Measurements from ENCODE around the gene NEXN. TPM values are rescaled to one million over a fixed set of nuclear protein-coding genes. Genes with fewer than 3 reads are reported as not detected.

The NEXN gene
- total and polyA plus RNA-seq, 8 donors: 2.1 to 7.5 (median 3.1) TPM

DNA sequence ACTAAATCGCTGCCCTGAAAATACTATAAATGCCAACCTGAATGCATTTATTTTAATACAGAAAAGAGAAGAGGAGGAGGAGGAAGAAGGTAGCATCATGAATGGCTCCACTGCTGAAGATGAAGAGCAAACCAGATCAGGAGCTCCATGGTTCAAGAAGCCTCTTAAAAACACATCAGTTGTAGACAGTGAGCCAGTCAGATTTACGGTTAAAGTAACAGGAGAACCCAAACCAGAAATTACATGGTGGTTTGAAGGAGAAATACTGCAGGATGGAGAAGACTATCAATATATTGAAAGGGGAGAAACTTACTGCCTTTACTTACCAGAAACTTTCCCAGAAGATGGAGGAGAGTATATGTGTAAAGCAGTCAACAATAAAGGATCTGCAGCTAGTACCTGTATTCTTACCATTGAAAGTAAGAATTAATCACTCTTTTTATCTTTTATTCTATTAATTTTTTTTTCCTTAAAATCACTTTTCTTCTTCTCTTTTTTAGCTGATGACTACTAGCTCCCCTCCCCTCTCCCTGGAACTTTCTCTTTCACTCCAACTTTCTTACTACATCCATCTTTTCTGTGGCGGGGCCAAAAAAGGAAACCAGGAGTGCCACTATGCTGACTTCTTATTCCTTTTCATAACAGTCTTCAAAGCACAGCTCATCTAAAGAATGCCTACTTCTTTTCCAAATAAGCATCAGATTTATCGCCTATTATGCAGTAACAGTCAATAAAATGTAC, 54.1 kb downstream of the NEXN start:
- Histone ChIP-seq H3K36me3 (peaks cover 3 to 21% (median 4%) of the 10 kb centered on the region in 3 donors), H3K27ac (no peak overlapping the region), H3K4me3 (no peak overlapping the region), H3K9me3 (no peaks in the 10 kb centered on the region), H3K27me3 (no peaks in the 10 kb centered on the region), H3K4me1 (no peaks in the 10 kb centered on the region)
- DNase-seq: no peak
- no peak for ATAC-seq
- 97 to 99% methylated on average over 4 of the region's 4 CpGs for WGBS, 2 donors
- no peak for FAIRE-seq
- TF ChIP-seq, protein P1, sequence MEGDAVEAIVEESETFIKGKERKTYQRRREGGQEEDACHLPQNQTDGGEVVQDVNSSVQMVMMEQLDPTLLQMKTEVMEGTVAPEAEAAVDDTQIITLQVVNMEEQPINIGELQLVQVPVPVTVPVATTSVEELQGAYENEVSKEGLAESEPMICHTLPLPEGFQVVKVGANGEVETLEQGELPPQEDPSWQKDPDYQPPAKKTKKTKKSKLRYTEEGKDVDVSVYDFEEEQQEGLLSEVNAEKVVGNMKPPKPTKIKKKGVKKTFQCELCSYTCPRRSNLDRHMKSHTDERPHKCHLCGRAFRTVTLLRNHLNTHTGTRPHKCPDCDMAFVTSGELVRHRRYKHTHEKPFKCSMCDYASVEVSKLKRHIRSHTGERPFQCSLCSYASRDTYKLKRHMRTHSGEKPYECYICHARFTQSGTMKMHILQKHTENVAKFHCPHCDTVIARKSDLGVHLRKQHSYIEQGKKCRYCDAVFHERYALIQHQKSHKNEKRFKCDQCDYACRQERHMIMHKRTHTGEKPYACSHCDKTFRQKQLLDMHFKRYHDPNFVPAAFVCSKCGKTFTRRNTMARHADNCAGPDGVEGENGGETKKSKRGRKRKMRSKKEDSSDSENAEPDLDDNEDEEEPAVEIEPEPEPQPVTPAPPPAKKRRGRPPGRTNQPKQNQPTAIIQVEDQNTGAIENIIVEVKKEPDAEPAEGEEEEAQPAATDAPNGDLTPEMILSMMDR (IDR thresholded peaks at IDR 0.05): no peak
- intact Hi-C loops (cut with DNase I): no loop called here

DNA sequence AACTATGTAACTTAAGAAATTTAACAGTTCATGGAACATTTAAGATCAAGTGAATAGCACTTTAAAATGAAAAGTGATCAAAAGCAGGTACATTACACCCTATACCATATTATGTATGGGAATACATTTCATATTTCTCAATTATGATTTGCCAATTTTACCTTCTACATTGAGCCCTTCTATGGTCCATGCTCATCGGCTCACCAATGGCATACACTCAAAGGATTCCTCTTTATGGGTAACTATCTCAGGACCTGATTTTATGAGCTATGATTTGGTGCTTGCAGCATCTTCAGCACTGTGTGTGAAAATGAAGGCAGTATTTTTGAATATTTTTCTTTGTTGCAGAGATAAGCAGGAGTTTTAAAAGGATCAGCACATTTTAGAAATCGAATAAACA, 56.9 kb downstream of the NEXN start:
- FAIRE-seq (no peak), ATAC-seq (no peak), DNase-seq (no peak)
- intact Hi-C loops (cut with DNase I): no loop called here
- H3K9me3 ChIP-seq: no peaks in the 10 kb centered on the region
- no peaks in the 10 kb centered on the region for H3K27me3 ChIP-seq
- H3K27ac ChIP-seq: no peak overlapping the region
- peaks cover 3 to 21% (median 4%) of the 10 kb centered on the region in 3 donors for H3K36me3 ChIP-seq
- H3K4me1 ChIP-seq: peaks cover 6 to 14% (median 6%) of the 10 kb centered on the region in 3 donors
- 77 to 80% methylated on average over 2 of the region's 2 CpGs for WGBS, 2 donors
- H3K4me3 ChIP-seq: no peak overlapping the region
- TF ChIP-seq, protein P1 (IDR thresholded peaks at IDR 0.05): no peak

DNA sequence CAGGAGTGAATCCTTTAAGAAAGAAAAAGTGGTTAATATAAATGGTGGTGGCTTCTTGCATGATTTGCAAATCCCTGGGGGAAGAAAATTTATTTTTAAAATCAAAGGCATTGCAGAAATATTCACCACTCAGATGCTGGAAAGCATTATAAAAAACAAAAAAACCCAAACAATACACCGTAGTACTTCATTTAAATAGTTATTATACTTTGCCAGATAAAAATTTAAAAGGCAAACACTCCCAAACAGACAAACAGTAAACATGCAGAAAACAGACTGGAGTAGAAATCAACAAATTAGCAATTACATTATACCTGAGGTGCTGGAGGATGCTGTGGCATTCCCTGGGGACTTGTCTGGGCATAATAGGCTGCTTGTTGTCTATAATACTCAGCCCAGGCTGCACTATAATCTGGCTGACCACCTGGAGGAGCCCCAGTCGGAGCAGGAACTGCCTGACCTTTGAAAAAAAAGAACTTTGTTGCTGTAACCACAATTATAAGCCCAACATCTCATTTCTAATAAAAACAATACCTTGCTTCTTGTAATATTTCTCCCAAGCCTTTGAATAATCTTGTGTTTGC, 60.5 kb downstream of the NEXN start:
- TF ChIP-seq, protein P1 (IDR thresholded peaks at IDR 0.05): no peak
- Histone ChIP-seq H3K27ac (no peak overlapping the region), H3K4me3 (no peak overlapping the region), H3K9me3 (no peaks in the 10 kb centered on the region), H3K4me1 (peaks cover 6 to 14% (median 6%) of the 10 kb centered on the region in 3 donors), H3K27me3 (no peaks in the 10 kb centered on the region), H3K36me3 (peaks cover 0 to 48% (median 12%) of the 10 kb centered on the region in 3 donors)
- intact Hi-C loops (cut with DNase I): no loop called here
- FAIRE-seq (no peak), ATAC-seq (peak; percentile 62 to 87 (median 78)), DNase-seq (peak in 1 of 6 donors; percentile 20)
- 31 to 35% methylated on average over 2 of the region's 2 CpGs for WGBS, 2 donors

DNA sequence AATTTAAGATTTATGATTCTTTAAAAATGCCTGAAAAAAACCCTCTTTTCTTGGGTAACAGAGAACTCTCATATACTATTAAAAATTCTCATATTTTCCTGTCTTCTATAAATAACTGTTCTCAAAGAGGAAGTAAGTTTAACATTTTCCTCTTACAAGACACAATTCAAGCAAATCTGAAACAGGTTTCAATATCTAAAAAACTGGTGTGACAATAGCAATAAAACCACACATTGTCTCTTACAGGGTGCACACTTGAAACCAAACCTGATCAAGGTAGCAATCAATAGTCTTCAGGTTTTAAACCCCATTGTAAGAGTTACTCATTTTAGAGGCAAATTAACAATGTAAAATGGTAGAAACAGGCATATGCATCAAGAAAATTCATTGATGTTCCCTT, 62.4 kb downstream of the NEXN start:
- ATAC-seq (no peak), DNase-seq (no peak), FAIRE-seq (no peak)
- no peak overlapping the region for H3K27ac ChIP-seq
- intact Hi-C loops (cut with DNase I): no loop called here
- no peak overlapping the region for H3K4me3 ChIP-seq
- H3K4me1 ChIP-seq: peaks cover 6 to 14% (median 6%) of the 10 kb centered on the region in 3 donors
- peaks cover 5 to 59% (median 28%) of the 10 kb centered on the region in 3 donors for H3K36me3 ChIP-seq
- no peaks in the 10 kb centered on the region for H3K9me3 ChIP-seq
- TF ChIP-seq, protein P1 (IDR thresholded peaks at IDR 0.05): no peak
- H3K27me3 ChIP-seq: no peaks in the 10 kb centered on the region

DNA sequence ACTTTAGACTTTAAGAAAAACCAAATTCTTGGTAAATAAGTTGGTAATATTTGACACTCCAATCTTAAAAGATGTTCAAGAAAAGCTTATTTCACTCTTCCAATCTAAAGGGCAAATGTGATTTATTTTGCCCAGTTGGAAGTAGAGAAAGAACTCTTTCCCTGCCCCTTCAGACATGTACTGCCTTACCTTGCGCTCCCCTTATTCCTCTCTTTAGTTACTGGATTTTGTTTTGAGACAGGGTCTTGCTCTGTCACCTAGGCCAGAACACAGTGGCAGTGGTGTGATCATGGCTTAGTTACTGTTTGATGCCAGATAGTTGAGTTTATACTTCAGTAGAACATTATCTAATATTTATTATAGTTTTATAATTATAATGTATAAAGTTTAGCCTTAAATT, 62.9 kb downstream of the NEXN start:
- TF ChIP-seq, protein P1 (IDR thresholded peaks at IDR 0.05): no peak
- intact Hi-C loops (cut with DNase I): no loop called here
- ATAC-seq (no peak), DNase-seq (no peak), FAIRE-seq (no peak)
- Histone ChIP-seq H3K9me3 (no peaks in the 10 kb centered on the region), H3K27ac (no peak overlapping the region), H3K36me3 (peaks cover 9 to 62% (median 30%) of the 10 kb centered on the region in 3 donors), H3K4me3 (no peak overlapping the region), H3K27me3 (no peaks in the 10 kb centered on the region), H3K4me1 (peaks cover 6 to 14% (median 6%) of the 10 kb centered on the region in 3 donors)
- 97 to 100% methylated on average over 1 of the region's 1 CpG for WGBS, 2 donors

Data from pancreas (tissue), 10 donors.